H9 (cell line): ENCODE results near the gene DIPK1B. TPM values are rescaled to one million over a fixed set of nuclear protein-coding genes. Genes with fewer than 3 reads are reported as not detected.

Experiments used
- DNase-seq: peaks from one replicate; pipeline ENCODE4 v3.0.0-alpha.2; 2017
- H2AFZ ChIP-seq: one replicate; pipeline ENCODE4 v1.6.1; 2013; ENCODE audit warnings: mild to moderate bottlenecking, low read length, control low read depth, moderate library complexity
- H2AK5ac ChIP-seq: 2 replicates; pipeline ENCODE4 v1.6.1; 2013; ENCODE audit warnings: low read length, control low read depth, mixed read lengths; ENCODE audit not compliant: insufficient read length
- H2BK120ac ChIP-seq: one replicate; pipeline ENCODE4 v1.6.1; 2013; ENCODE audit warnings: low read depth, mild to moderate bottlenecking, low read length, control low read depth, inconsistent platforms; ENCODE audit not compliant: poor library complexity, severe bottlenecking
- H2BK12ac ChIP-seq: 2 replicates; pipeline ENCODE4 v1.6.1; 2013; ENCODE audit warnings: low read length, control low read depth, mixed read lengths, low read depth; ENCODE audit not compliant: insufficient read length
- H2BK15ac ChIP-seq: 2 replicates; pipeline ENCODE4 v1.6.1; 2013; ENCODE audit warnings: low read depth, low read length, control low read depth
- H2BK20ac ChIP-seq: one replicate; pipeline ENCODE4 v1.6.1; 2013; ENCODE audit warnings: low read depth, mild to moderate bottlenecking, low read length, control low read depth, inconsistent platforms; ENCODE audit not compliant: poor library complexity, severe bottlenecking
- H2BK5ac ChIP-seq: 2 replicates; pipeline ENCODE4 v1.6.1; 2013; ENCODE audit warnings: low read length, control low read depth, mixed read lengths; ENCODE audit not compliant: insufficient read length
- H3K14ac ChIP-seq: 2 replicates; pipeline ENCODE4 v1.6.1; 2013; ENCODE audit warnings: low read length, control low read depth; ENCODE audit not compliant: insufficient read depth
- H3K18ac ChIP-seq: 2 replicates; pipeline ENCODE4 v1.6.1; 2013; ENCODE audit warnings: low read depth, mild to moderate bottlenecking, mixed read lengths, low read length, control low read depth; ENCODE audit not compliant: insufficient read length
- H3K23ac ChIP-seq: 2 replicates; pipeline ENCODE4 v1.6.1; 2013; ENCODE audit warnings: low read length, control low read depth, mixed read lengths, low read depth; ENCODE audit not compliant: insufficient read length
- H3K23me2 ChIP-seq: 2 replicates; pipeline ENCODE4 v1.6.1; 2013; ENCODE audit warnings: low read depth, mild to moderate bottlenecking, mixed read lengths, low read length, control low read depth; ENCODE audit not compliant: insufficient read length, poor library complexity, severe bottlenecking
- H3K27ac ChIP-seq: 2 replicates; pipeline ENCODE4 v1.5.1; 2013; ENCODE audit warnings: low read length, control low read depth, mixed read lengths, low read depth; ENCODE audit not compliant: insufficient read length
- H3K27me3 ChIP-seq: 2 replicates; pipeline ENCODE4 v1.6.1; 2013; ENCODE audit warnings: low read length, control low read depth, inconsistent platforms; ENCODE audit not compliant: insufficient read depth
- H3K4ac ChIP-seq: 2 replicates; pipeline ENCODE4 v1.6.1; 2013; ENCODE audit warnings: low read depth, mild to moderate bottlenecking, control low read depth, inconsistent platforms, low read length, moderate library complexity
- H3K4me1 ChIP-seq: 2 replicates; pipeline ENCODE4 v1.6.1; 2013; ENCODE audit warnings: low read length, control low read depth, inconsistent platforms; ENCODE audit not compliant: insufficient read depth
- H3K4me2 ChIP-seq: 2 replicates; pipeline ENCODE4 v1.6.1; 2013; ENCODE audit warnings: low read length, control low read depth, mixed read lengths; ENCODE audit not compliant: insufficient read length, insufficient read depth
- H3K56ac ChIP-seq: 2 replicates; pipeline ENCODE4 v1.6.1; 2013; ENCODE audit warnings: low read depth, mild to moderate bottlenecking, mixed read lengths, low read length, control low read depth; ENCODE audit not compliant: insufficient read length
- H3K79me1 ChIP-seq: 2 replicates; pipeline ENCODE4 v1.6.1; 2013; ENCODE audit warnings: low read depth, mild to moderate bottlenecking, moderate library complexity, low read length, control low read depth, inconsistent platforms; ENCODE audit not compliant: insufficient read depth, poor library complexity, severe bottlenecking
- H3K79me2 ChIP-seq: 2 replicates; pipeline ENCODE4 v1.6.1; 2013; ENCODE audit warnings: low read length, control low read depth, inconsistent platforms; ENCODE audit not compliant: insufficient read depth
- H3K9ac ChIP-seq: 2 replicates; pipeline ENCODE4 v1.6.1; 2013; ENCODE audit warnings: low read length, control low read depth, mixed read lengths; ENCODE audit not compliant: insufficient read length; ENCODE audit errors: extremely low read depth
- H3K9me3 ChIP-seq: one replicate; pipeline ENCODE4 v1.6.1; 2013; ENCODE audit warnings: low read depth, low read length, inconsistent platforms; ENCODE audit not compliant: control insufficient read depth
- H3T11ph ChIP-seq: one replicate; pipeline ENCODE4 v1.6.1; 2013; ENCODE audit warnings: mild to moderate bottlenecking, low read length, control low read depth, inconsistent platforms
- H4K20me1 ChIP-seq: one replicate; pipeline ENCODE4 v1.6.1; 2013; ENCODE audit not compliant: control insufficient read depth, insufficient read length, insufficient read depth
- H4K5ac ChIP-seq: 2 replicates; pipeline ENCODE4 v1.6.1; 2013; ENCODE audit warnings: low read depth, mild to moderate bottlenecking, mixed read lengths, low read length, control low read depth; ENCODE audit not compliant: insufficient read length
- H4K8ac ChIP-seq: replicated peaks from 2 replicates; pipeline ENCODE4 v1.6.1; 2013; ENCODE audit warnings: low read length, control low read depth, mixed read lengths, low read depth; ENCODE audit not compliant: insufficient read length
- H4K91ac ChIP-seq: 2 replicates; pipeline ENCODE4 v1.6.1; 2013; ENCODE audit warnings: low read depth, mild to moderate bottlenecking, moderate library complexity, mixed read lengths, low read length, control low read depth; ENCODE audit not compliant: insufficient read length
- H3K27ac Mint-ChIP-seq, 3 experiments: 2 replicates in 2 of 3; 3 replicates in 1 of 3; pipeline ENCODE4 v1.8.0; 2020 to 2021; ENCODE audit warnings: mixed read lengths in 3 of 3, mild to moderate bottlenecking in 1 of 3, moderate library complexity in 1 of 3
- H3K27me3 Mint-ChIP-seq: 2 replicates; pipeline ENCODE4 v1.8.0; 2021; ENCODE audit warnings: low read depth, mild to moderate bottlenecking, moderate library complexity, mixed read lengths
- H3K36me3 Mint-ChIP-seq, 3 experiments: 2 replicates in 2 of 3; 3 replicates in 1 of 3; pipeline ENCODE4 v1.8.0; 2020 to 2021; ENCODE audit warnings: low read depth in 3 of 3, mixed read lengths in 3 of 3; ENCODE audit not compliant: insufficient read depth in 1 of 3
- H3K4me1 Mint-ChIP-seq, 2 experiments: 2 replicates each; pipeline ENCODE4 v1.8.0; 2020; ENCODE audit warnings: mixed read lengths in 2 of 2
- H3K4me3 Mint-ChIP-seq, 2 experiments: 2 replicates in 1 of 2; 3 replicates in 1 of 2; pipeline ENCODE4 v1.8.0; 2020 to 2021; ENCODE audit warnings: mild to moderate bottlenecking in 2 of 2, mixed read lengths in 2 of 2, moderate library complexity in 1 of 2
- H3K9me3 Mint-ChIP-seq, 2 experiments: 2 replicates in 1 of 2; 3 replicates in 1 of 2; pipeline ENCODE4 v1.8.0; 2020; ENCODE audit warnings: mild to moderate bottlenecking in 2 of 2, mixed read lengths in 2 of 2, moderate library complexity in 1 of 2
- CTCF ChIP-seq: fragments of 200-600 bp; sonication (generic); conservative IDR thresholded peaks from 3 replicates; pipeline ENCODE4 v1.8.0; 2021; ENCODE audit warnings: antibody characterized with exemption, mild to moderate bottlenecking
- WGBS: extraction: QIAGEN DNeasy Blood & Tissue Kit; methylation state at CpG from one replicate; pipeline ENCODE4 v1.1.7; 2013; ENCODE audit warnings: missing lambda C conversion rate, low lambda C conversion rate, mixed read lengths; ENCODE audit not compliant: insufficient read length; ENCODE audit errors: extremely low coverage; 5-methylcytosine and 5-hydroxymethylcytosine counted together
- total RNA-seq: library from RNA; stranded (reverse); gene quantifications from 2 replicates; pipeline ENCODE4 v1.2.1, GENCODE V29; 2021

Gene DIPK1B
- total RNA-seq, 1 experiment from 2014 or later: 40.3 TPM

DNA sequence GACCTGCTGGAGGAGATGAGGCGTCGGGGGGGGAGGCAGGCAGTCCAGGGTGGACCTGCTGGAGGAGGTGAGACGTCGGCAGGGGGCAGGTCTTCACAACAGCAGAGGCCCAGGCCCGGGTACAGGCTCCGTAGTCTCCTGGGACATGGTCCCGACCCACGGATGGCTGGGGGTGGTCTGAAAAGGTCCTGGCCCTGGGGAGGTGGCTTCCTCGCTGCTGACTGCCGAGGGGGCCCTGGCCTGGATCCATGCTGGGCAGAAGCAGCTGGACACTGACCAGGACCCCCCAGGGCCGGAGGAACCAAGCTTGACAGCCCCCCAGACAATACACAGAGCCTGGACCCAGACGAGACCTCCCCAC lies 41.1 kb upstream of the DIPK1B start:
- H4K5ac ChIP-seq: no peak overlapping the region
- no peak overlapping the region for H2AK5ac ChIP-seq
- H3K27ac Mint-ChIP-seq: no peak overlapping the region
- peaks cover 4% of the 10 kb centered on the region for H4K20me1 ChIP-seq
- H3K14ac ChIP-seq: no peak overlapping the region
- H3K4me1 Mint-ChIP-seq: peaks cover 2 to 8% of the 10 kb centered on the region in 2 experiments; a peak in 3 of 4 replicates
- H3K9ac ChIP-seq: no peak overlapping the region
- H3K27me3 ChIP-seq: no peaks in the 10 kb centered on the region
- H2BK120ac ChIP-seq: no peak overlapping the region
- no peak overlapping the region for H3K4ac ChIP-seq
- TF ChIP-seq CTCF: no peak
- no peaks in the 10 kb centered on the region for H3K9me3 Mint-ChIP-seq
- H3K36me3 Mint-ChIP-seq: peaks cover 0 to 3% (median 0%) of the 10 kb centered on the region in 3 experiments; a peak in 3 of 7 replicates
- no peak overlapping the region for H3K4me2 ChIP-seq
- no peak overlapping the region for H3K56ac ChIP-seq
- DNase-seq: no peak
- peaks cover 6% of the 10 kb centered on the region; the same call in 1 of the 2 replicates for H3K27me3 Mint-ChIP-seq
- no peak overlapping the region for H3K4me3 Mint-ChIP-seq
- no peak overlapping the region for H2BK20ac ChIP-seq
- no peak overlapping the region for H2BK12ac ChIP-seq
- no peak overlapping the region for H3T11ph ChIP-seq
- no peaks in the 10 kb centered on the region for H3K23me2 ChIP-seq
- no peak overlapping the region for H2BK15ac ChIP-seq
- H3K23ac ChIP-seq: no peak overlapping the region
- H3K18ac ChIP-seq: no peak overlapping the region
- no peak overlapping the region for H4K8ac ChIP-seq
- H3K79me1 ChIP-seq: no peaks in the 10 kb centered on the region
- H2AFZ ChIP-seq: no peak overlapping the region
- H3K9me3 ChIP-seq: no peaks in the 10 kb centered on the region
- no peaks in the 10 kb centered on the region for H3K4me1 ChIP-seq
- no peak overlapping the region for H4K91ac ChIP-seq
- H3K79me2 ChIP-seq: no peaks in the 10 kb centered on the region
- H2BK5ac ChIP-seq: no peak overlapping the region
- no peak overlapping the region for H3K27ac ChIP-seq
- no CpG with 5 or more reads among the region's 12 CpGs for WGBS
